Lower lobe of right lung (tissue), 2 donors: ENCODE results near the gene CYTH3. TPM values are rescaled to one million over a fixed set of nuclear protein-coding genes. Genes with fewer than 3 reads are reported as not detected.

Source experiments
- ATAC-seq, 2 donors: fragments of 200-7000 bp; cut with Tn5 transposase; one replicate each; pipeline ENCODE4 v1.9.1; 2020 to 2022; ENCODE audit warnings: mild to moderate bottlenecking in 2 of 2, moderate library complexity in 2 of 2
- DNase-seq: peaks from one replicate; pipeline ENCODE4 v3.0.0-alpha.2; 2020
- H3K27ac ChIP-seq: fragments of 200-600 bp; one replicate; pipeline ENCODE4 v1.8.0; 2022
- H3K27me3 ChIP-seq: fragments of 200-600 bp; one replicate; pipeline ENCODE4 v1.8.0; 2022; ENCODE audit warnings: low read depth
- H3K36me3 ChIP-seq: fragments of 200-600 bp; one replicate; pipeline ENCODE4 v1.8.0; 2022; ENCODE audit warnings: mild to moderate bottlenecking
- H3K4me1 ChIP-seq: fragments of 200-600 bp; one replicate; pipeline ENCODE4 v1.8.0; 2022
- H3K4me3 ChIP-seq: fragments of 200-600 bp; one replicate; pipeline ENCODE4 v1.8.0; 2022; ENCODE audit warnings: mild to moderate bottlenecking
- H3K9me3 ChIP-seq: fragments of 200-600 bp; one replicate; pipeline ENCODE4 v1.8.0; 2022
- intact Hi-C: fragments of 100-400 bp; cut with DNase I; formaldehyde crosslinking; loops from one replicate; pipeline ENCODE4 v1.11.0; 2022
- total RNA-seq: library from RNA; stranded (reverse); fragmentation: NEBNext Ultra II Directional; extraction: Animal tissue kit (Norgen Biotek cat#: 25700); gene quantifications from one replicate; pipeline ENCODE4 v1.2.1, GENCODE V29; 2021
- TF ChIP-seq, protein P1 (sequence below): fragments of 200-600 bp; IDR thresholded peaks from one replicate; pipeline ENCODE4 v1.8.0; 2022; ENCODE audit warnings: antibody characterized with exemption, mild to moderate bottlenecking
- donor health status: DM: no; HTN: yes; CAD: no; lungs with severe emphysema.

The CYTH3 gene
- total RNA-seq, 1 donor from 2014 or later: 26.1 TPM

GRCh38 chr7:6278749-6279310 is 6.4 kb upstream of the CYTH3 start:
- TF ChIP-seq, protein P1, sequence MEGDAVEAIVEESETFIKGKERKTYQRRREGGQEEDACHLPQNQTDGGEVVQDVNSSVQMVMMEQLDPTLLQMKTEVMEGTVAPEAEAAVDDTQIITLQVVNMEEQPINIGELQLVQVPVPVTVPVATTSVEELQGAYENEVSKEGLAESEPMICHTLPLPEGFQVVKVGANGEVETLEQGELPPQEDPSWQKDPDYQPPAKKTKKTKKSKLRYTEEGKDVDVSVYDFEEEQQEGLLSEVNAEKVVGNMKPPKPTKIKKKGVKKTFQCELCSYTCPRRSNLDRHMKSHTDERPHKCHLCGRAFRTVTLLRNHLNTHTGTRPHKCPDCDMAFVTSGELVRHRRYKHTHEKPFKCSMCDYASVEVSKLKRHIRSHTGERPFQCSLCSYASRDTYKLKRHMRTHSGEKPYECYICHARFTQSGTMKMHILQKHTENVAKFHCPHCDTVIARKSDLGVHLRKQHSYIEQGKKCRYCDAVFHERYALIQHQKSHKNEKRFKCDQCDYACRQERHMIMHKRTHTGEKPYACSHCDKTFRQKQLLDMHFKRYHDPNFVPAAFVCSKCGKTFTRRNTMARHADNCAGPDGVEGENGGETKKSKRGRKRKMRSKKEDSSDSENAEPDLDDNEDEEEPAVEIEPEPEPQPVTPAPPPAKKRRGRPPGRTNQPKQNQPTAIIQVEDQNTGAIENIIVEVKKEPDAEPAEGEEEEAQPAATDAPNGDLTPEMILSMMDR: no peak
- no peaks in the 10 kb centered on the region for H3K4me1 ChIP-seq
- intact Hi-C loops: no loop called here
- H3K27me3 ChIP-seq: no peaks in the 10 kb centered on the region
- no peak overlapping the region for H3K27ac ChIP-seq
- no peak for ATAC-seq
- no peak for DNase-seq
- no peaks in the 10 kb centered on the region for H3K9me3 ChIP-seq
- no peaks in the 10 kb centered on the region for H3K36me3 ChIP-seq
- H3K4me3 ChIP-seq: no peak overlapping the region

DNA sequence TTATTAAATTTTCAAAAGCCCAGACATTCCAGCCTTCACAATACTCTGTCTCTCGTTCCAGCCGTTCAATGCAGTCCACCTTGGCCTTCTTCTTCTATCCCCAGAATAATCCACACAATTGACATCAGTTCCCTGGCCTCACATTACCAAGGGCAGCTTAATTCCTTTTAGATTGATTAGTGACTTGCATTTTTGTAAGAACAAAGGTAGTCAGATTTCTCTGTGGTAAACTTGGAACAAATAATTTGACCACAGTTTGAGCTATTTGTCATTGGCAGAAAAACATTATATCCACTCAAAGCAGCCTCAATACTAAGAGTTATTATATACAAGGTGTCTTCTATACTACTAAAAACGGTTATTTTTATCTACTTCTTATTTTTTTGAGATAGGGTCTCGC is 5.1 kb upstream of the CYTH3 start:
- ATAC-seq (no peak), DNase-seq (no peak)
- TF ChIP-seq, protein P1: no peak
- intact Hi-C loops: no loop called here
- Histone ChIP-seq H3K4me3 (no peak overlapping the region), H3K9me3 (no peaks in the 10 kb centered on the region), H3K4me1 (peaks cover 7% of the 10 kb centered on the region), H3K27me3 (no peaks in the 10 kb centered on the region), H3K36me3 (no peaks in the 10 kb centered on the region), H3K27ac (no peak overlapping the region)

GRCh38 chr7:6276911-6277408 is 4.5 kb upstream of the CYTH3 start:
- Histone ChIP-seq H3K27me3 (no peaks in the 10 kb centered on the region), H3K4me1 (peaks cover 7% of the 10 kb centered on the region), H3K4me3 (no peak overlapping the region), H3K36me3 (no peaks in the 10 kb centered on the region), H3K9me3 (no peaks in the 10 kb centered on the region), H3K27ac (no peak overlapping the region)
- TF ChIP-seq, protein P1: no peak
- DNase-seq: no peak
- ATAC-seq: no peak
- intact Hi-C loops: no loop called here

DNA sequence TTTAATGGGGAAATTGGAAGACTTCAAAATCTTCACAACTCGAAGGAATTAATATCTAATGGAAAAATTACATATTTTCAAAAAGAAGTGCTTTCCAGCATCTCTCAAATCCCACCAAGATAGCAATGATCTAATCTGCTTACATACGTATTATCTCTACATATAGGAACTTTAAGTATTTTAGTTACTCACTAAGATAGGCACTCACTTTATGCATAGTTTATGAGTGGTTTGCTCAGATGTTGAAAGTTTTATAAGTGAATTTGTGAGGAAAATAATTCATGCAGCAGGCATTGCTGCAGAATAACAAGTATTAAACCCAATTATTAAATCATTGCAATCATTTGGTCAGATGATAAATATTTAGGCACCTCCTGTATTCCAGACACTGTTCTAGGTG is 2.3 kb upstream of the CYTH3 start:
- Histone ChIP-seq H3K27ac (no peak overlapping the region), H3K4me1 (peaks cover 26% of the 10 kb centered on the region), H3K9me3 (no peaks in the 10 kb centered on the region), H3K27me3 (no peaks in the 10 kb centered on the region), H3K4me3 (no peak overlapping the region), H3K36me3 (no peaks in the 10 kb centered on the region)
- intact Hi-C loops: no loop called here
- DNase-seq (no peak), ATAC-seq (no peak)
- TF ChIP-seq, protein P1: no peak

DNA sequence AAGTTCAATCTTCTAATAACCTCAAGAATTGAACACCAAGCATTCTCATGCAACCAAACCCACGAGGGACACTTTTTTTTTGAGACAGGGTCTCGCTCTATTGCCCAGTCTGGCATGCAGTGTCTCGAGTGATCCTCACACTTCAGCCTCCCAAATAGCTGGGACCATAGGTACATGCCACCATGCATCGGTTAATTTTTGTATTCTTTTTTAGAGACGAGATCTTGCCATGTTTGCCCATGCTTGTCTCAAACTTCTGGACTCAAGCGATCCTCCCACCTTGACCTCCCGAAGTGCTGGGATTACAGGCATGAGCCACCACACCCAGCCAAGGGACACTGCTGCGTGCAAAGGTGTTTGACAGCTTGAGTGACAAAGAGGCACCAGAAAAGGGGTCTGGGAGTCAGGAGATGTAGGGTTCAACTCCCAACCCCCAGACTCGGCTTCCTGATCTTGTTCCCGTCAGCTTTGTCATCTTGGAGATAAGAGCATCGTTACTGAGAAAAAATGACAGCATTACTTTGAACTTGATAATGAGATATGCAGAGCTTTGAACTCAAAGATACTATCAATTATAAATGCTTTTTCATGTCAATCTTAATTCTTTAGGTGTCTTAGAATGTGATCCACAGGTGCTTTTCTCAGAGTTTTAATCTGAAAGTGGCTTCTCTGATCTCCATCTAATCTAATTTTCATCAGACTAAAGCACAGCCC is 1.6 kb upstream of the CYTH3 start:
- TF ChIP-seq, protein P1: no peak
- Histone ChIP-seq H3K27ac (no peak overlapping the region), H3K9me3 (no peaks in the 10 kb centered on the region), H3K4me1 (peaks cover 32% of the 10 kb centered on the region), H3K27me3 (no peaks in the 10 kb centered on the region), H3K4me3 (no peak overlapping the region), H3K36me3 (no peaks in the 10 kb centered on the region)
- ATAC-seq: no peak
- intact Hi-C loops: no loop called here
- no peak for DNase-seq
